ENCODE measurements around the gene ERBB2. TPM values are rescaled to one million over a fixed set of nuclear protein-coding genes. Genes with fewer than 3 reads are reported as not detected.

Gene ERBB2
- total RNA-seq, 1 donor from 2014 or later = 75.2 TPM

DNA sequence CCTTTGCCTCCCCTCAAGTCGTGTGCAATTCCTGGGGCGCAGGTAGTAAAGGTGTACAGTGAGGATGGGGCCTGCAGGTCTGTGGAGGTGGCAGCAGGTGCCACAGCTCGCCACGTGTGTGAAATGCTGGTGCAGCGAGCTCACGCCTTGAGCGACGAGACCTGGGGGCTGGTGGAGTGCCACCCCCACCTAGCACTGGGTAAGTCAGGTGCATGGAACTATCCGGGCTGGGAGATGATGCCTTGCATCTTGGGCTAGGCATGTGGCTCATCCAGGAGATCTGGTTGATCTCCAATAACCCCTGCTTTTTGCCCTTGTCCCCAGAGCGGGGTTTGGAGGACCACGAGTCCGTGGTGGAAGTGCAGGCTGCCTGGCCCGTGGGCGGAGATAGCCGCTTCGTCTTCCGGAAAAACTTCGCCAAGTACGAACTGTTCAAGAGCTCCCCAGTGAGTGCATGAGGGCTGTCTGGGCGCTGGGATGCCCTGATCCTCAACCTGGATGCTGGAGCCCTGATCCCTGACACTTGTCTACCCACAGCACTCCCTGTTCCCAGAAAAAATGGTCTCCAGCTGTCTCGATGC, 43.1 kb downstream of the ERBB2 start:
- Mint-ChIP-seq H3K27ac (no peak overlapping the region), H3K4me3 (no peak overlapping the region)

DNA sequence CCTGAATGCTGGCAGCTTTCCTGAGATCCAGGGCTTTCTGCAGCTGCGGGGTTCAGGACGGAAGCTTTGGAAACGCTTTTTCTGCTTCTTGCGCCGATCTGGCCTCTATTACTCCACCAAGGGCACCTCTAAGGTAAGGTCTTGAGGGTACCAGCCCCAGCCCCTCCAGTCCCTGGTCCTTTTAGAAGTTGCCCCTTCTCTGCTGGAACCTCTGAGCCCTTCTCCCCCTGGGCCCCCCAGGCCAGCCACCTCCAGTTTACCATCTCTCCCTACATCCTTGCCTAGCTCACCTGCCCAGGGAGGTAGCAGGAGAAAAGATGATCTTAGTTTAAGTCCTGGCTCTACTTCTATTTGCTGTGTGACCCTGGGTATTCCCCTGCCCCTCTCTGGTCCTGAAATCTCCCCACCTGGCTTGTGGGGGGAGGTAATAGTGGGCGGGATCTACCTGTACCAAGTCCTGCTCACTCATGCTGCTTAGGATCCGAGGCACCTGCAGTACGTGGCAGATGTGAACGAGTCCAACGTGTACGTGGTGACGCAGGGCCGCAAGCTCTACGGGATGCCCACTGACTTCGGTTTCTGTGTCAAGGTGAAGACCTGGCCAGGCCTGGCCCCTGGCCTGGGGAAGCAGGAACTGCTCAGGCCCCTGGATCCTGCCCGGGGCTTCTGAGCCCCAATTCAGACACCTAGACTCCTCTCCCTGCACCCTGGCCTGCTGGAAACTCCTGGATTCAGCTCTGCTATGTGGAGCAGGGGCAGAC, 44.4 kb downstream of the ERBB2 start:
- Histone ChIP-seq H3F3A (ENCODE audit: low read depth) (no peaks in the 10 kb centered on the region), H3K4me3 (no peak overlapping the region), H3K27ac (no peak overlapping the region), H3K9me3 (ENCODE audit: low read depth) (no peaks in the 10 kb centered on the region), H3K79me2 (ENCODE audit: low read depth) (no peaks in the 10 kb centered on the region), H3K36me3 (no peaks in the 10 kb centered on the region), H3K9ac (no peak overlapping the region), H4K20me1 (ENCODE audit: low read depth) (no peaks in the 10 kb centered on the region), H3K27me3 (peaks cover 10% of the 10 kb centered on the region), H2AFZ (replicated peaks) (no peak overlapping the region), H3K4me1 (peaks cover 17% of the 10 kb centered on the region), H3K4me2 (no peak overlapping the region)
- Mint-ChIP-seq H3K4me1 (peaks cover 9% of the 10 kb centered on the region), H3K27ac (no peak overlapping the region), H3K27me3 (ENCODE audit: insufficient read depth, low read depth) (peaks cover 29% of the 10 kb centered on the region), H3K9me3 (no peaks in the 10 kb centered on the region), H3K4me3 (no peak overlapping the region), H3K36me3 (no peaks in the 10 kb centered on the region)
- DNase-seq (ENCODE audit: low spot score) = no peak
- TF ChIP-seq, protein P1, sequence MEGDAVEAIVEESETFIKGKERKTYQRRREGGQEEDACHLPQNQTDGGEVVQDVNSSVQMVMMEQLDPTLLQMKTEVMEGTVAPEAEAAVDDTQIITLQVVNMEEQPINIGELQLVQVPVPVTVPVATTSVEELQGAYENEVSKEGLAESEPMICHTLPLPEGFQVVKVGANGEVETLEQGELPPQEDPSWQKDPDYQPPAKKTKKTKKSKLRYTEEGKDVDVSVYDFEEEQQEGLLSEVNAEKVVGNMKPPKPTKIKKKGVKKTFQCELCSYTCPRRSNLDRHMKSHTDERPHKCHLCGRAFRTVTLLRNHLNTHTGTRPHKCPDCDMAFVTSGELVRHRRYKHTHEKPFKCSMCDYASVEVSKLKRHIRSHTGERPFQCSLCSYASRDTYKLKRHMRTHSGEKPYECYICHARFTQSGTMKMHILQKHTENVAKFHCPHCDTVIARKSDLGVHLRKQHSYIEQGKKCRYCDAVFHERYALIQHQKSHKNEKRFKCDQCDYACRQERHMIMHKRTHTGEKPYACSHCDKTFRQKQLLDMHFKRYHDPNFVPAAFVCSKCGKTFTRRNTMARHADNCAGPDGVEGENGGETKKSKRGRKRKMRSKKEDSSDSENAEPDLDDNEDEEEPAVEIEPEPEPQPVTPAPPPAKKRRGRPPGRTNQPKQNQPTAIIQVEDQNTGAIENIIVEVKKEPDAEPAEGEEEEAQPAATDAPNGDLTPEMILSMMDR (IDR thresholded peaks at IDR 0.05) = no peak

More for the DNA sequence above, 43.1 kb downstream of the ERBB2 start:
- Histone ChIP-seq H3K27ac (no peak overlapping the region), H3K9ac (no peak overlapping the region), H3K27me3 (peaks cover 23% of the 10 kb centered on the region), H3K4me1 (peaks cover 17% of the 10 kb centered on the region), H3K9me3 (ENCODE audit: low read depth) (no peaks in the 10 kb centered on the region), H3K4me2 (no peak overlapping the region), H3F3A (ENCODE audit: low read depth) (peaks cover 11% of the 10 kb centered on the region), H3K36me3 (no peaks in the 10 kb centered on the region), H3K4me3 (no peak overlapping the region), H2AFZ (replicated peaks) (no peak overlapping the region), H4K20me1 (ENCODE audit: low read depth) (no peaks in the 10 kb centered on the region), H3K79me2 (ENCODE audit: low read depth) (no peaks in the 10 kb centered on the region)
- peaks cover 35% of the 10 kb centered on the region for H3K27me3 Mint-ChIP-seq (ENCODE audit: insufficient read depth, low read depth)
- no peaks in the 10 kb centered on the region for H3K36me3 Mint-ChIP-seq
- no peaks in the 10 kb centered on the region for H3K9me3 Mint-ChIP-seq
- TF ChIP-seq EZH2 (IDR thresholded peaks at IDR 0.05) = no peak
- TF ChIP-seq, protein P1 (IDR thresholded peaks at IDR 0.05) = no peak
- no peak for TF ChIP-seq EZH2phosphoT487 (IDR thresholded peaks at IDR 0.05)
- H3K4me1 Mint-ChIP-seq = peaks cover 15% of the 10 kb centered on the region
- DNase-seq (ENCODE audit: low spot score) = no peak

DNA sequence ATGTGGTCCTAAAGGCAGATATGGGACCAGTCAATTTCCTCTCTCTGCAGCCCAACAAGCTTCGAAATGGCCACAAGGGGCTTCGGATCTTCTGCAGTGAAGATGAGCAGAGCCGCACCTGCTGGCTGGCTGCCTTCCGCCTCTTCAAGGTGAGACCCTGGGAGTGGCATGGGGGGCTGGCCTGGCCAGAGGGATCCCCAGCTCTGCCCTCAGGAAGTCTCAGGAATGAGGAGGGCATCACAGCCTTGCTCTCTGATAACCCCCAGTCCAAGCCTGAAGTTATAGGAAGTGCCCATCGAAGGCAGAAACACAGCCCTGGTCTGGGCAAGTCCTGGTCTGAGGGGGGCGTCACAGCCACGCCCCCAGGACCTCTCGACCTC, 45.0 kb downstream of the ERBB2 start:
- Histone ChIP-seq H3K4me1 (peaks cover 12% of the 10 kb centered on the region), H4K20me1 (ENCODE audit: low read depth) (no peaks in the 10 kb centered on the region), H3K27ac (no peak overlapping the region), H3F3A (ENCODE audit: low read depth) (no peaks in the 10 kb centered on the region), H3K79me2 (ENCODE audit: low read depth) (no peaks in the 10 kb centered on the region), H3K4me2 (no peak overlapping the region), H3K9me3 (ENCODE audit: low read depth) (no peaks in the 10 kb centered on the region), H3K36me3 (no peaks in the 10 kb centered on the region), H3K4me3 (no peak overlapping the region), H2AFZ (replicated peaks) (no peak overlapping the region), H3K27me3 (peaks cover 7% of the 10 kb centered on the region), H3K9ac (no peak overlapping the region)
- TF ChIP-seq EZH2 (IDR thresholded peaks at IDR 0.05) (no peak), EZH2phosphoT487 (IDR thresholded peaks at IDR 0.05) (no peak)
- TF ChIP-seq, protein P1 (IDR thresholded peaks at IDR 0.05) = no peak
- H3K4me1 Mint-ChIP-seq = peaks cover 8% of the 10 kb centered on the region
- H3K27ac Mint-ChIP-seq = no peak overlapping the region
- H3K27me3 Mint-ChIP-seq (ENCODE audit: insufficient read depth, low read depth) = peaks cover 25% of the 10 kb centered on the region
- H3K36me3 Mint-ChIP-seq = no peaks in the 10 kb centered on the region
- H3K4me3 Mint-ChIP-seq = no peak overlapping the region
- DNase-seq (ENCODE audit: low spot score) = no peak
- H3K9me3 Mint-ChIP-seq = no peaks in the 10 kb centered on the region

All from neural progenitor cell (in vitro differentiated cells).